Stimulated activated CD4-positive, alpha-beta T cell treated with anti-CD3 and anti-CD28 coated beads, Interleukin-2, amount 100 ng/mL, for 4 hours (primary cell): ENCODE results near the gene SH2D6.

ENCODE experiments used
- DNase-seq: peaks from one replicate; pipeline ENCODE4 v3.0.0-alpha.2; 2020; ENCODE audit warnings: low read depth

SH2D6 gene

DNA sequence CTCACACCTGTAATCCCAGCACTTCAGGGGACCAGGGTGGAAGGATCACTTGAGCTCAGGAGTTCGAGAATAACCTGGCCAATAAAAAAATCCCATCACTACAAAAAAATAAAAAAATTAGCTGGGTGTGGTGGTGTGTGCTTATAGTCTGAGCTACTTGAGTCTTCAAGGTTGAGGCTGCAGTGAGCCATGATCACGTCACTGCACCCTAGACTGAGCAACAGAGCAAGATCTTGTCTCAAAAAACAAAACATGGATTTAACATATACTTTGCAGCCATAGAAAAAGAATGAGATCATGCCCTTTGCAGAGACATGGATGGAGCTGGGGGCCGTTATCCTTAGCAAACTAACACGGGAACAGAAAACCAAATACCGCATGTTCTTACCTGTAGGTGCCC, 22.2 kb downstream of the SH2D6 start:
- no peak for DNase-seq

DNA sequence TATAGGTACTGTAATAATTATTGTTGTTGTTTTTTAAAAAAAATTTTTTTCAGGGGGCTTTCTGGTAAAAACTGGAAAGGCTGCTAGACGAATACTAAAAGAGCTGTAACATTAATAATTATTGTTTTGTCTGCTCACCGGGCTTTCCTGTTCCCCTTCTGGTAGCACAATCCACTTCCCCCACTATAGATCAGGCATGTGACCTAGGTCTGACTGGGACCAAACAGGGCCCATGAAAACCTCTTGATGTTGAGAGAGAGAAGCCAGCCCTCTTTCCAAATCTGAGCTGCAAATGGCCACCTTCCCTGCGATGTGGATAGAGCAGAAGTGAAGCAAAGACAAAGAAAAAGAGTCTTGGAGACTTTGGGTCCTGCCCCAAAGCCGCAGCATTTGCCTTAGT, 23.4 kb downstream of the SH2D6 start:
- no peak for DNase-seq

DNA sequence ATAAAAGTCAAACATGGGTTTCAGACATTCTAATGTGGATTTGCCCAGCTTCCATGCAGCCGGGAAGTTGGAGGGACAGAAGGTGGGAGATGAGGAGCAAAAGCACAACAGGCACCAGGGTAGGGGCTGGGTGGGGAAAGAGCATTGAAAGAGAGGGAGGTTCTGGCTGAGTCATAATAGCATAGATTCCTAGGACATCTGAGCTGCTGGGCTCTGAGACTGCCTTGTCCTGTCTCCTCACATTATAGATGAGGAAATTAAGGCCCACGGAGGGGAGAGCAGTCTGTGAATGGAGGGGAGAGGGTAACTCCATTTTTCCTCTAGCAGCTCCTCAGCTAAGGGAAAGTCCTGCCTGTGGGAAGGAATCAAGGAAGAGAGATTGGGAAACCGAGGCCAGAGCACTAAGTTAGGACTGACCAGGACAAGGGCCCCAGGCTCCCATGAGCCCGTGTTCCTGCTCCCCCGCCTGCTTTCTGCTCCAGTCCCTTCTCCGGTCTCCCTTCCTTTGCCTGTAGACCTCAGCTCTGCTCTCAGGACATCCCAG, 26.2 kb downstream of the SH2D6 start:
- no peak for DNase-seq

DNA sequence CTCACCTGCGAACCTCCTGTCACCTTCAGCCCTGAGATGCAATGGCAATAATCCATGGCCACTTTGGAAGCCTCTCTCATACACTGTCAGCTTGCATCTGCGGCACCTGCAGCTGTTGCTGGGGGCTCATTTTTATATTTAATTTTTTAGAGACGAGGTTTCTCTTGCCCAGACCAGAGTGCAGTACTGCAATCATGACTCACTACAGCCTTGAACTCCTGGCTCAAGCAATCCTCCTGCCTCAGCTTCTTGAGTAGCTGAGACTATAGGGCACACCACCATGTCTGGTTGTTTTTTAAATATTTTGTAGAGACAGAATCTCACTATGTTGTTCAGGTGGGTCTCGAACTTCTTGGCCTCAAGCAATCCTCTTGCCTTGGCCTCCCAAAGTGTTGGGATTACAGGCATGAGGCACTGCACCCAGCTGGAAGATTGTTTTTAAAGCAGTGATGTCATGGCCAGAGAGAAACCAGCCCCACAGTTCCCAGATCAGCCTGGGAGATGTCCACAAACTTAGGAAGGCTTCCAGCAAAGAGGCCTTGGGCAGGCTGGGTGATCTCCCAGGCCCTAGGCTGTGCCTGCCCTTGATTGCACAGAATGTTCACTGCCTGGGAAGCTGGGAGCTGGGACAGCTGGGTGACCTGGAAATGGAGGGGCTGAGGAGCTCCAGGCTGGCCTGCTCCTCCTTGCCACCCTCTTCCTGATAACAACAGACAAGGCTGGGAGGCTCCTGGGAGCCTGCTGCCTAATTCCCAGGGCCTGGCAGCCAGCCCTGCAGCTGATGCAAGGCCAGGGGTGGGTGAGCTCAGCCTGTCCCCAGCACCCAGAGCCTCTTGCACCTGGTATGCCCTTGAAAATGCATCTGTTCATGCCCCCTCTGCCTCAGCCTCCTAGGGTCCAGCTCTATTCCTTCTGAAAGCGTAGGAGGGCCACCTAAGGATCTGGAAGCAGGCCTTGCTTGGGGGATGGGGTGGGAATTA, 27.1 kb downstream of the SH2D6 start:
- DNase-seq: no peak

DNA sequence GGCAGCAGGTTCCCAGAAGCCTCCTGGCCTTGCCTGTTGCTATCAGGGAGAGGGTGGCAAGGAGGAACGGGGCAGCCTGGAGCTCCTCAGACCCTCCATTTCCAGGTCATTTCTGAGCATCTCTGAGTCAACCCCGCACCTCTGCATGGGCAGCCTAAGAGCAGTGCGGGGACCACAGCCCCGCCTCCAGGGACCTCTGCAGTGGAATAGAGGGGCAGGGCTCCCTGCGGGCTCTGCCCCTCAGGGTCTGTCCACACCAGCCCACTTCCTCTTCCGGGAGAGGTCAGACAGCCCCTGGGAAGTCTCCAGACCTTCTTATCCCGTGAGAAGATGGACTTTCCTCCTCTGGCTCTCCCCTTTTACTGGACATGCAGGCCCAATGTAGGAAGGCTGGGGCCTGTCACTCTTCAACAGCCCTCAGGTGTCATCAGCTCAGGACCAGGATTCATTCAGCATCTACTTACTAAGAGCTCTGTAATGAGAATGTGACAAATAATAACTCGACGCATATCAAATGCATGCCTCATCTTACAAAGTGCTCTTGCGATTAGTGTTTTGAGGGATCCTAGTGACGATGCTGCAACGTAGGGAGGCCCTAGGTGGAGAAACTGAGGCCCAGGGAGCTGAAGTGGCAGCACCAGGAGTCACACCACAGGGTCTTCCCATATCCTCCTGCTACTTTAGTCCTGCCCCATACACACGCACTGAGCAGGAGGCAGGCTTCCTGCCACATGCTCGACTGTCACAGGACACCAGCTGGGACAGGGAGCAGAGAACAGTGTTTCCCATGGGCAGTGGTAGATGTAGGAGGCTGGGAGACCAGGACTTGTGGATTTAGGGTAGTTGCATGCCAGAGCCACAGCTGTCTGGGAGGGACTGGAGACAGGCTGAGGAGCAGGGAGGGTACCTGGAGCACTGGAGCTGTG, 28.0 kb downstream of the SH2D6 start:
- DNase-seq: no peak

DNA sequence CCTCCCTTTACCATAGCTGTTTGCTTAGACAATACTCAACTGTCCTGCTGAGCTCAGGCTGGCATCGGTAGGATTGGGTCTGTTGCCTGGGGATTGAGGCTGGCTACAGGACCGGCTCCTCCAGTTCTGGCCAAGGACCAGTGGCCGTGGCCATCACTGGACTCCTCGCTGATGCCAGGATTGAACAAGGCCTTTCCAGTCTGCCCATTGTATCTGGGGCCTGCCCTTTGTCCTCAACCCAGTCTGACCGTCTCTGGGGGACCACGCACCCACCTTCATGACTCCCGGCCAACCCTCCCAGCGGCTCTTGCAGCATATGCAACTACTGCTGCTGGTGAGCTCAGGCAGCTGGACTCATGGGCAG, 28.7 kb downstream of the SH2D6 start:
- no peak for DNase-seq

DNA sequence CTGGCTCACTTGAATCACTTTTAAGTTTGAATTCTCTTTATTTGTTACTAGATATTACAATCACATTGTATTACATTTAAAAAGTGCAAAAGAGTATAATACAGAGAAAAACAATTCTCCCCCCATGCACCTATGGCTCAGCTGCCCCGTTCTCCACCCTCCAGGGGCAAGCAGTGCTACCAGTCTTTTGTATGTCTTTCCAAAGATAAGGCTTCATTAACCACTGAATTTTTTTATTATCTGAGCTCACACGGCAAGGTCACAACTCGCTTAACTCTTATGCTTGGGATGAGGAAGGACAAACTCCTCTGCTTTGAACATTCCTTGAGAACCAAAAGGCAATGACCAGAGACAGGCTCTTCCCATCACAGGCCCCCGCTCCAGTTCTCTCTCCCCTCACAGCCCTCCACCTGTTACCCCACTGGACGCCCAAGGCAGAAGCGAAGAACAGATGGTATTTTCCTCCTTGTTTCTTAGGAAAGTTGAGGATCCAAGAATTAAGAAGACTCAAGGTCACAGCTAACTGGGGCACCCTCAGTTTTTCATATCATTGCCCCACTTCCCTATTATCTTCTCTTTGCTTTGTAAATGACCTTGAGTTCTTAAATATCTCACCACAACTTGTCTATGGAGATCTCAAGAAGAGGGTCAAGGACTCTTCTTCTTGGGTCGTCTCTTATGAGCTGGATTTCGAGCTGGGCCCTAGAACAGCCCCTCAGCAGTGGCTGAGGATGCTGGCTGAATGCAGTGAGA, 30.1 kb downstream of the SH2D6 start:
- DNase-seq: no peak

DNA sequence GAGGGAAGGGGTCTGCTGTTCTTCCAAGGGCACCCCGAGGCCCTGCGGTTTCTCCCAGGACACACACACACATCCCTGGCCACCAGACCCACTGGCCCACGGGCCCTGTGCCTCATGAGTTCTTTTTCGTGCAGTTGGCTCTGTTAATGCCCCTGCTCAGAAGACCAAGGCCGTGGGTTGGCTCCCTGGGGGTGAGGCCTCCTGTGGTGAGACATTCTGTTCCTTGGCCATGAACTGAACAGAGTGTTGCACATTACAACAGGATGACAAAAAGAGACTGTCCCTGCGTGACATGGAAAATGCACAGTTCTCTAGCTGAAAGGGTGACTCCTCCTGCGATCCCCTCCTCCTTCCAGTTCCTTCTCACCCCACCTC, 30.7 kb downstream of the SH2D6 start:
- DNase-seq: no peak

DNA sequence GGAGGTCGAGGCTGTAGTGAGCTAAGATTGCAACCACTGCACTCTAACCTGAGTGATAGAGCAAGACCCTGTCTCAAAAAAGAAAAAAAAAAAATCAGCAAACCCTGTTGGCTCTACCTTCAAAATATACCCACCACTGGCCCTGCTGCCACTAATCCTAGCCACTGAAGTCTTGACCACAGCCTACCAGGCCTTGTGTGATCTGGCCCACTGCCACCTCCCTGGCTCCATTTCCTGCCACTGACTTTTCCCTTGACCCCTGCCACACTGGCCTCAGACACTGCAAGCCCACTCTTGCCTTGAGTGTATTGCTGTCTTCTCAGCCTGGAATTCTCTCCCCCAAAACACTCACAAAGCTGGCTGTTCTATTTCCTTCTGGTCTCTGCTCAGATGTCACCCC, 33.7 kb downstream of the SH2D6 start:
- no peak for DNase-seq

DNA sequence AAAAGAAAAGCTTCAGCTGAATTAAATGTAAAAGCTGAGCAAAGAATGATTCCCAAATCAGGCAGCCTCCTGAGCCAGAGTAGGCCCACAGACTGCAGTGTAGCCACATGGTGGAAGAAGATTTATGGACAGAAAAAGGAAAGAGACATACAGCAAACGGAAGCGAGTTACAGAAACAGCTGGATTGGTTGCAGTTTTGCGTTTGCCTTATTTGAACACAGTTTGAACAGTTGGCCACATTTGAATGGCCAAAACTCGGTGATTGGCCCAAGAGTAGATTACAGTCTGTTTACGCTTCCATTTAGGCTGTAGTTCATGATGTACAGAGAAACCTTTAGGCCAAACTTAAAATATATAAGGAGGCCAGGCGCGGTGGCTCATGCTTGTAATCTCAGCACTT, 35.1 kb downstream of the SH2D6 start:
- DNase-seq: no peak

DNA sequence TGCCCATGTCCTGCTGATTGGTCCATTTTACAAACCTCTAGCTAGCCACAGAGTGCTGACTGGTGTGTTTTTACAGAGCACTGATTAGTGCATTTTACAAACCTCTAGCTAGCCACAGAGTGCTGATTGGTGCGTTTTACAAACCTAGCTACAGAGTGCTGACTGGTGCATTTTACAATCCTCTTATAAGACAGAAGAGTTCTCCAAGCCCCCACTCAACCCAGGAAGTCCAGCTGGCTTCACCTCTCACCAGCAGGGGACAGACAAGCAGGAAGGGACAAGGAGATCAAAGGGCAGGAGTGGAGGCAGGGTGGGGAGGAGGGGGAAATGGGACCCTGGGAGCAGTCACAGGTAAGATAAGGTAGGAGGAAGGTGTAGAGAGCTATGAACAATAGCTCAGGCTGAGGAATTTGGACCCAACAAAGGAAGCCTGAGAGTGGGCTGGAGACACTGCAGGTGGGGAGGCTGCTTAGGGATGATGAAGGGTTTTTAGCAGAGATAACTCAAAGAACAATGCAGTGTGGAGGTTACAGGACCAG, 37.1 kb downstream of the SH2D6 start:
- DNase-seq: no peak

DNA sequence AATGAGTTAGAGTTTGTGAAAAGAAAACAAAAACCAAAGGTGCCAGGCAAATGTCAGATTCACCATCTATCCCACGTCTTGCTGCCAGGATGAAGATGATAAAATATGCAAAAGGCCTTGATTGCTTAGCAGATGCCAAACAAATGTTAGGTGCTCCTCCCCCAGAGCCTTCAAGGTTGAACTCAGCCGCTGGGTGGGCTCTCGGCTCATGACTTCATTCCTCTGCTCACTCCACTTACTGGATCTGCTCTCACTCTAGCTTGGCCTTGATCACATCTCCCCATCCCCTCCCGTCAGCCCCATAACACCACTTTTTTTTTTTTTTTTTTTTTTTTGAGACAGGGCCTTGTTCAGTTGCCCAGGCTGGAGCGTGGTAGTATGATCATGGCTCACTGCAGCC, 38.5 kb downstream of the SH2D6 start:
- DNase-seq: no peak

DNA sequence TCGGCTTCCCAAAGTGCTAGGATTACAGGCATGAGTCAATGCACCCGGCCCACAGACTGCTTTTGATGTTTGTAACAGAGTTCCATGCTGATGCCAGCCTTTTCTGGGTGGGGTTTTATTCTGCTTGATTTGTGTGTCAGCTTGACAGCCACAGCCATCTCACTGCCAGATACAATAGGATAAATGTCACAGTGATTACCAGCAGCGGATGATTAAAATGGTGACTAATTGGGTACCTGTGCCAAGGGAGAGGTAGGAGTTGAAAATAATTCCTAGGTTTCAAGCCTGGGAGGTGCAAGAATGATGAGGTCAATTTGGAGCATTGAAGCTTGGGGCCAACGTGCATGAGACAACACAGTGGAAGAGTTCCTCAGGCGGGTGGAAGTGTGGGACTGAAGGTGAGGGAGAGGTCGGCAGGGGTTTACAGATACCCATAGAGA, 39.4 kb downstream of the SH2D6 start:
- no peak for DNase-seq

DNA sequence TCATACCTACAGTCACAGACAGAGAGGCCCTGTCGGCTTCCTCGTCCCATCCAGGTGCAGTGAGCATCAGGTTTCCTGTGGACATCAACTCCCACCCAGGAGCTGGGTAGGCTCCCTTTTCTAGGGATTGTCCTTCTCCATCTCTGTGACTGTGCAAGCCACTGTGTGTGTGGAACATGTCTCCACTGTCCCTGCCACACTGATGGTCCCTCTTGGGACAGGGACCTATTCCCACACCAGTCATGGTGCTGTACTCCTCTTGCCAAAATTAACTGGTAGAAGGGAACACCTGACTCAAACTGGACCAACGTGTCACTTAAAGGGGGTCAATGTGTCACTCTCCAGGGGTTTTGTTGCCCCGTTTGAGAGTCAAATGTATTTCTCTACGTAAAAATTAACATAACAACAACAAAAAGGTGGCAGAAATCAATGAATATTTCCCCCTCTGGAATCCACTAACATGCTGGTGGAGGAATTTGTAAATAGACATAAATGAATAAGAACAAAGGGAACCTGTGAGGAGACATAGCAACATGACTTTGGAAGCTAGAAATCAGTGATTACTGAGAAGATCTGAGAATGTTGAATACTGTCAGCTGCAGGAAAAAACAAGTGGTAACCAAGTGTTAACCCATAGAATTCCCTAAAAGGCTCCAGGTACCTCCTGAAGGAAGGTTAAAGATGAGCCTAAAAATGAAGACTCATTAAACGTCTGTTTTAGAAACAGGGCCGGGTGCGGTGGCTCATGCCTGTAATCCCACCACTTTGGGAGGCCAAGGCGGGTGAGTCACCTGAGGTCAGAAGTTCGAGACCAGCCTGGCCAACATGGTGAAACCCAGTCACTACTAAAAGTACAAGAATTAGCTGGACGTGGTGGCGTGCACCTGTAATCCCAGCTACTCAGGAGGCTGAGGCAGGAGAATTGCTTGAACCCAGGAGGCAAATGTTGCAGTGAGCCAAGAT, 40.4 kb downstream of the SH2D6 start:
- no peak for DNase-seq

DNA sequence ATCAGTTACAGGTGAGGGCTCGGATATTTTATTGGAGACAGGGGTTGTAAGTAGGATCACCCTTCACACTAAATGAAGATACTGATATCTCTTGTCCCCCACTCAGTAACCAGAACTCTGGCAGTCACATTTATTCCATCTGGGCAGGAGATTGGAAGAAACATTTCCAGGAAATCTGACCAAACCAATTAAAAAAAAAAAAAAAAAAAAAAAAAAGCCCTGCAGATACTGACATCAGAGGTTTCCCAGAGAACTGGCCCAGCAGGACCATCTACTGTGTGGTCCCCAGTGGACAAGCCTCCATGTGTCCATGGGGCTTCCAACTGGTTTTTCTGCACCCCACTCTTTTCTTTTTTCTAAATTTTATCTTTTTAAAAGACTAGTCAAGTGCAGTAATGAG, 41.3 kb downstream of the SH2D6 start:
- no peak for DNase-seq

DNA sequence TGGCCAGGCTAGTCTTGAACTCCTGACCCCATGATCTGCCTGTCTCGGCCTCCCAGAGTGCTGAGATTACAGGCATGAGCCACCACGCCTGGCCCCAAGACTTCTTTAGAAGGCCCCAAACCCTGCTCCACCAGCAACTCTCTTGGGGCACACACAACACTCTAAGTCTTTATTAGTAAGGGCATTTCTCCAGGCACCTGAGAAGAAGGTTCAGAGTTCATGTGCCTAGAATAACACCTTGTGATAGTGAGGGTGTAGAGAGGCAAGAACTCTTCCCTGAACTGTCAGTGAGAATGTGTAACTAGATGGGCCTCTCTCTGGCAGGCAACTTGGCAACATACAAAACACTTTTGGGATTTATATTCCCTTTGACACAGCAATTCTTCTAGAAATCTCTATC, 43.8 kb downstream of the SH2D6 start:
- no peak for DNase-seq

DNA sequence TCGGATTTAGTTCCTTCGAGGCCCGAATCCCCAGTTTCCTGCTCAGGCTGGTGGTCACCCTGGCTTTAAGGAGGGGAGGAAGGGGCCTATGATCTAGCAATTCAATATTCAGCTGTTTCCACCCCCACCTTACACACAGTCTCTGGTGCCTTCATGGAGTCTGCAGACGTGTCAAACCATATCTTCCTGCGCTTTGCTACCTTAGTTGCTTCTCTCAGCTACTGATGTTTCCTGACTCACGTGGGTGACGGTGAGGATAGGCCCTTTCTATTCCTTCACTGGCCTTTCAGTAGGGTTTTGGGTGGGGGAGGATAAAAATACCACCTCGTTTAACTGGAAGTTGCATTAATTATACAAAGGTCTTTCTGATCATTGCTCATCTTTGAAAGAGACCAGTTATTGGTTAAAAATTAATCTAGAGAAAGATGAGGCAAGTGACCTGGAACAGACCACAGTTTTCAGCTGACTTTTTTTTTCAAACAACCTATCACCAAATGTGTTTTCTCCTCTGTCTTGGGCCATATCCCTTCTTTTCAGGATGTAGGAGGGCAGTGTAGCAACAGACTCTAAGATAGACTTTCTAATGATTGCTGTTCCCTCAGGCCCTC, 49.7 kb downstream of the SH2D6 start:
- no peak for DNase-seq

DNA sequence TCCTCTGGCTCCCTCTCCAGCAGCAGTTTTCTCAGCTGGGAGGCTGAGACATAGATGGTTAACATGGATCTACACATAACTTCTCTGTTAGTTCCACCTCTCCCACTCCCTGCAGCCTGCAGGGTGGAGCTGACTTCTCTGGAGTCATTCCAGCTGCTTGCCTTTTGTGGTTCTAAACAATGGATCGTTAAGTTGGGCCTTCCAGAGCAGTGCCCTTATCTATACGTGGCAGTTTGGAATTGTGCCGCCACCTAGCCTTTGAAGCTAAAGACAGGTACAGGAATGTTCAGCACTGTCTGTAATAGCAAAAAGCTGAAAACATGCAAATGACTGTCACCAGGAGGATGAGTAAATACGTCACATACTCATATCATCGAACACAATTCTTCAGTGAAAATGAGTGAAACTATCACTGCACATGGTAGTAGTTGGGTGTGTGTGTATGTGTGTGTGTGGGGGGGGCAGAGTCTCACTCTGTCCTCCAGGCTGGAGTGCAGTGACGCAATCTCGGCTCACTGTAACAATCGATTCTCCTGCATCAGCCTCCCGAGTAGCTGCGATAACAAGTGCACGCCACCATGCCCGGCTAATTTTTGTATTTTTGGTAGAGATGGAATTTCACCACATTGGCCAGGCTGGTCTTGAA, 50.3 kb downstream of the SH2D6 start:
- DNase-seq: no peak
